K562 (cell line): ENCODE results near the gene PAIP1. TPM values are rescaled to one million over a fixed set of nuclear protein-coding genes. Genes with fewer than 3 reads are reported as not detected.

Source experiments
- ATF1 ChIP-seq, 2 experiments: fragments of 450-650 bp in 1 of 2; IDR thresholded peaks; 2 replicates each; pipeline ENCODE4 v1.6.1; 2016; ENCODE audit warnings: missing compliant biosample characterization in 1 of 2, missing genetic modification characterization in 1 of 2
- BRD9 ChIP-seq: fragments of 450-650 bp; IDR thresholded peaks from 2 replicates; pipeline ENCODE4 v1.6.1; 2018; ENCODE audit warnings: low read depth; ENCODE audit not compliant: partially characterized antibody
- CHD2 ChIP-seq: IDR thresholded peaks from 2 replicates; pipeline ENCODE4 v1.6.1; 2011; ENCODE audit warnings: low read depth, low read length
- ELF1 ChIP-seq: fragments of 200-800 bp; sonication (Bioruptor generic); IDR thresholded peaks from 2 replicates; pipeline ENCODE4 v1.6.1; 2016; ENCODE audit warnings: missing genetic modification characterization, missing compliant biosample characterization
- FOSL1 ChIP-seq: fragments of 200-800 bp; sonication (Bioruptor generic); conservative IDR thresholded peaks from 2 replicates; pipeline ENCODE4 v1.6.1; 2016; ENCODE audit warnings: missing genetic modification characterization, missing compliant biosample characterization
- HCFC1 ChIP-seq: IDR thresholded peaks from 2 replicates; pipeline ENCODE4 v1.6.1; 2012; ENCODE audit warnings: low read depth, low read length, improper control_type of control experiment
- HMGXB4 ChIP-seq: sonication (generic); formaldehyde crosslinking; IDR thresholded peaks from 2 replicates; pipeline ENCODE4 v1.8.1; 2023; ENCODE audit warnings: mild to moderate bottlenecking, missing genetic modification reagents
- KDM5B ChIP-seq: fragments of 200-600 bp; sonication (generic); IDR thresholded peaks from 2 replicates; pipeline ENCODE4 v1.6.1; 2012; ENCODE audit warnings: low read depth, mild to moderate bottlenecking, moderate library complexity, low read length, control low read depth, inconsistent platforms; ENCODE audit not compliant: insufficient replicate concordance
- LCOR ChIP-seq: sonication (generic); formaldehyde crosslinking; IDR thresholded peaks from 2 replicates; pipeline ENCODE4 v1.8.0; 2022; ENCODE audit warnings: mild to moderate bottlenecking, missing genetic modification reagents
- MXI1 ChIP-seq: IDR thresholded peaks from 2 replicates; pipeline ENCODE4 v1.6.1; 2011; ENCODE audit warnings: low read depth, mild to moderate bottlenecking, improper control_type of control experiment, low read length
- NEUROD1 ChIP-seq: fragments of 150-350 bp; IDR thresholded peaks from 2 replicates; pipeline ENCODE4 v1.6.1; 2014; ENCODE audit warnings: borderline replicate concordance, low read length, low read depth; ENCODE audit not compliant: partially characterized antibody
- PHF21A ChIP-seq: fragments of 450-650 bp; IDR thresholded peaks from 2 replicates; pipeline ENCODE4 v1.6.1; 2017; ENCODE audit warnings: low read depth, borderline replicate concordance
- PHF8 ChIP-seq: fragments of 200-600 bp; sonication (generic); IDR thresholded peaks from 2 replicates; pipeline ENCODE4 v1.6.1; 2012; ENCODE audit warnings: mixed run types, mild to moderate bottlenecking, inconsistent platforms, low read length, moderate library complexity, borderline replicate concordance
- RBFOX2 ChIP-seq: fragments of 200-400 bp; formaldehyde crosslinking; IDR thresholded peaks from 2 replicates; pipeline ENCODE4 v1.6.1; 2017; ENCODE audit warnings: low read depth, mild to moderate bottlenecking, low read length, moderate library complexity
- SOX6 ChIP-seq: fragments of 450-650 bp; IDR thresholded peaks from 2 replicates; pipeline ENCODE4 v1.6.1; 2014; ENCODE audit warnings: mild to moderate bottlenecking
- TAF1 ChIP-seq: IDR thresholded peaks from 2 replicates; pipeline ENCODE4 v1.6.1; 2011; ENCODE audit warnings: mild to moderate bottlenecking, low read length, moderate library complexity; ENCODE audit not compliant: insufficient read depth, control insufficient read depth, severe bottlenecking; ENCODE audit errors: extremely low read depth
- TEAD1 ChIP-seq, 2 experiments: fragments of 450-650 bp in 1 of 2; sonication (generic) in 1 of 2; formaldehyde crosslinking; IDR thresholded peaks; 2 replicates each; pipeline versions ENCODE4 v1.4.0 to v1.8.0; 2020 to 2022; ENCODE audit warnings: mild to moderate bottlenecking in 2 of 2, missing genetic modification reagents in 1 of 2
- U2AF2 ChIP-seq: fragments of 200-400 bp; formaldehyde crosslinking; optimal IDR thresholded peaks from 2 replicates; pipeline ENCODE3; 2017; ENCODE audit warnings: low read depth, mild to moderate bottlenecking, low read length
- YY1 ChIP-seq, 3 experiments: IDR thresholded peaks; 2 replicates each; pipeline ENCODE4 v1.6.1; 2011; ENCODE audit warnings: low read length in 2 of 3, mild to moderate bottlenecking in 2 of 3, moderate library complexity in 2 of 3, borderline replicate concordance in 1 of 3, control low read depth in 1 of 3, low read depth in 1 of 3; ENCODE audit not compliant: insufficient read depth in 3 of 3, insufficient replicate concordance in 2 of 3, control insufficient read depth in 1 of 3, insufficient read length in 1 of 3; ENCODE audit errors: extremely low read depth in 1 of 3
- ZBED1 ChIP-seq: IDR thresholded peaks from 2 replicates; pipeline ENCODE4 v1.6.1; 2014
- ZNF277 ChIP-seq: fragments of 250-450 bp; sonication (Bioruptor Pico); IDR thresholded peaks from 2 replicates; pipeline ENCODE4 v1.8.0; 2022; ENCODE audit warnings: inconsistent platforms, mild to moderate bottlenecking, moderate library complexity, borderline replicate concordance
- ZNF699 ChIP-seq: fragments of 250-450 bp; sonication (Bioruptor Pico); IDR thresholded peaks from 2 replicates; pipeline ENCODE4 v1.8.0; 2021; ENCODE audit warnings: mild to moderate bottlenecking, moderate library complexity; ENCODE audit not compliant: insufficient replicate concordance
- polyA plus RNA-seq, 8 experiments: library from polyadenylated mRNA; depleted of rRNA in 4 of 8; stranded (reverse) in 5 of 8; unstranded in 3 of 8; fragments of >200 nt; fragmentation: Nextera tagmentation in 2 of 8; fragmentation: Illumina TruSeq in 1 of 8; extraction: Ambion mirVana in 2 of 8; extraction: Trizol in 1 of 8; gene quantifications; 2 replicates each; pipeline versions ENCODE4 v1.2.1 to v1.2.3, GENCODE V29; 2011 to 2014; ENCODE audit warnings: inconsistent platforms in 1 of 8, missing spikeins in 1 of 8
- total RNA-seq, 7 experiments: library from RNA; depleted of rRNA in 6 of 7; stranded (reverse); fragments of >200 nt in 6 of 7; fragmentation: Illumina TruSeq in 2 of 7; extraction: Trizol in 2 of 7; gene quantifications; 2 replicates each; pipeline versions ENCODE4 v1.2.1 to v1.2.3, GENCODE V29; 2011 to 2021; ENCODE audit warnings: low replicate concordance in 1 of 7

Gene PAIP1
- total and polyA plus RNA-seq, 9 of the 15 experiments (the other 6 are each of a cell fraction or from before 2014, with no cell fraction given): 51.7 to 181 (median 102) TPM

- TF ChIP-seq ZBED1: peak; percentile 74
- TF ChIP-seq PHF21A: no peak
- peak; percentile 92 for TF ChIP-seq TAF1
- TF ChIP-seq PHF8: peak; percentile 96
- peak; percentile 11; the same call in 1 of the 2 replicates for TF ChIP-seq MXI1
- peak; percentile 97 for TF ChIP-seq RBFOX2
- peak; percentile 3 to 80 (median 62) for TF ChIP-seq YY1 (IDR thresholded peaks at IDR 0.05; ENCODE audit: borderline replicate concordance in 1 of 3, control insufficient read depth in 1 of 3, extremely low read depth in 1 of 3, insufficient read depth in 3 of 3, insufficient read length in 1 of 3, insufficient replicate concordance in 2 of 3, low read depth in 1 of 3, low read length in 2 of 3)
- peak; percentile 41; the same call in 1 of the 2 replicates for TF ChIP-seq SOX6
- TF ChIP-seq FOSL1 (tag): peak; percentile 14; the same call in 1 of the 2 replicates
- TF ChIP-seq BRD9: peak; percentile 20
- TF ChIP-seq HCFC1: peak; percentile 68
- TF ChIP-seq CHD2: peak; percentile 85
- peak; percentile 49 to 61; a peak in 2 of 4 replicates for TF ChIP-seq TEAD1 (CRISPR knock-in tag; IDR thresholded peaks at IDR 0.05)
- TF ChIP-seq NEUROD1: peak; percentile 52
- peak; percentile 11; the same call in 1 of the 2 replicates for TF ChIP-seq LCOR (CRISPR knock-in tag)
- TF ChIP-seq ATF1 (CRISPR knock-in tag; IDR thresholded peaks at IDR 0.05): no peak
- peak; percentile 66 for TF ChIP-seq ATF1 (tag; IDR thresholded peaks at IDR 0.05)
- peak; percentile 96 for TF ChIP-seq HMGXB4
- TF ChIP-seq ZNF699 (CRISPR knock-in tag): no peak
- TF ChIP-seq ZNF277: no peak
- TF ChIP-seq ELF1 (tag): peak; percentile 4; the same call in 1 of the 2 replicates
- TF ChIP-seq KDM5B: peak; percentile 90
- no peak for TF ChIP-seq U2AF2
Observed at GRCh38 chr5:43556857-43557542, at the start of gene PAIP1 (continued).
